GM12801 (cell line): ENCODE data around the gene GLUL.

Experiments used
- TF ChIP-seq, protein P1 (sequence below): IDR thresholded peaks from one replicate; pipeline ENCODE4 v1.5.1; 2011; ENCODE audit warnings: control low read depth; ENCODE audit not compliant: insufficient read length; ENCODE audit errors: extremely low read depth

Gene GLUL

GRCh38 chr1:182392050-182393028, 749 bp upstream of the GLUL start:
- TF ChIP-seq, protein P1, sequence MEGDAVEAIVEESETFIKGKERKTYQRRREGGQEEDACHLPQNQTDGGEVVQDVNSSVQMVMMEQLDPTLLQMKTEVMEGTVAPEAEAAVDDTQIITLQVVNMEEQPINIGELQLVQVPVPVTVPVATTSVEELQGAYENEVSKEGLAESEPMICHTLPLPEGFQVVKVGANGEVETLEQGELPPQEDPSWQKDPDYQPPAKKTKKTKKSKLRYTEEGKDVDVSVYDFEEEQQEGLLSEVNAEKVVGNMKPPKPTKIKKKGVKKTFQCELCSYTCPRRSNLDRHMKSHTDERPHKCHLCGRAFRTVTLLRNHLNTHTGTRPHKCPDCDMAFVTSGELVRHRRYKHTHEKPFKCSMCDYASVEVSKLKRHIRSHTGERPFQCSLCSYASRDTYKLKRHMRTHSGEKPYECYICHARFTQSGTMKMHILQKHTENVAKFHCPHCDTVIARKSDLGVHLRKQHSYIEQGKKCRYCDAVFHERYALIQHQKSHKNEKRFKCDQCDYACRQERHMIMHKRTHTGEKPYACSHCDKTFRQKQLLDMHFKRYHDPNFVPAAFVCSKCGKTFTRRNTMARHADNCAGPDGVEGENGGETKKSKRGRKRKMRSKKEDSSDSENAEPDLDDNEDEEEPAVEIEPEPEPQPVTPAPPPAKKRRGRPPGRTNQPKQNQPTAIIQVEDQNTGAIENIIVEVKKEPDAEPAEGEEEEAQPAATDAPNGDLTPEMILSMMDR: no peak

- TF ChIP-seq, protein P1: no peak
Observed at GRCh38 chr1:182391028-182391361, 595 bp downstream of the GLUL start.

GRCh38 chr1:182389619-182390047, 2.0 kb downstream of the GLUL start:
- TF ChIP-seq, protein P1: no peak

DNA sequence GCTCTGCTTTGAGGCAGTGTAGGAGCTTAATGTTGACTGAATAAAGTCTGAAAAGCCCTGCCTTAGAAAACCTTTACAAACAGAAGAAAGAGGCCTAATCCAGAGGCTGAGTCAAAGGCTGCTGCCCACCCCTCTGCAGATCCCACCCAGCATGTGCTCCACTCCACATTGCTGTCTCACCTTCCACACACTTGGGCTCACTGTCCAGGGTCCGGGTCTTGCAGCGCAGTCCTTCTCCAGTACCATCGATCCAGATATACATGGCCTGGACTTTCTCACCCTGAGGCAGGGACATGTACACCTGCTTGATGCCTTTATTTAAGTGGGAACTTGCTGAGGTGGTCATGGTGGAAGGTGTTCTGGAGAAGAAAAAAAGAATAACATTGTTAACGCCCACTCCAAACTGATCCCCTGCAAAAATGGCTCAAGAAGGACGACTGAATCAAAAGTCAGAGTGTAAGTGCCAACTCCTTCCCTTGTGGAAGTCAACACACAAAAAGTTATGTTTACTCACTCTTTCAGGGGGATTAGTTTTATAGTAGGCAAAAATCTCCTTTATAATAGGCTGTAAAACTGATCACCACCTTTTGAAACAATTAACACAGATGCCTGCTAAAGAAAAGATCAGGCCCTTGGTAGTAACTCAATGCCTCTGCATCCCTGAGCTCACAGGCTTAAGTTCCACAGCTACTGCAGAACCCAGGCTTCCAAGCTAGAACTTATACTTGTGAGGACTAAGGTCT, 3.0 kb downstream of the GLUL start:
- TF ChIP-seq, protein P1: no peak

- TF ChIP-seq, protein P1: no peak
Observed at GRCh38 chr1:182387566-182387965, 4.0 kb downstream of the GLUL start.

DNA sequence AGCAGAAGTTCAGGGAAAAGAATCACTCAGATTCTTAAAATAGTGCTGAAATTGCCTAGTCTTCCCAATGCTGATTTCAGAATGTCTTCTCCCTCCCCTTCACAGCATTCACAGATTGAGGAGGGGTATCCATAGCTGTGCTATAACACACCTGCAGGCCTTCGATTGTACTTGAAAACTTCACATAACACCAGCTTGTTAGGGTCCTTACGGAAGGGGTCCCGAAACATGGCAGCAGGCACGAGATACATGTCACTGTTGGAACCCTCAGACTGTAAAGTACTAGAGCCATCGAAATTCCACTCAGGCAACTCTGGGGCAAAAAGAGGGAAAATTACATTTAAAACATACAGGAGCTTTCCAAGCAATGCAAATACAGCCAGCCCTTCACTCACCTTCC, 4.6 kb downstream of the GLUL start:
- TF ChIP-seq, protein P1: no peak
